Neural cell (in vitro differentiated cells): ENCODE results near the gene ATP1B2. TPM values are rescaled to one million over a fixed set of nuclear protein-coding genes. Genes with fewer than 3 reads are reported as not detected.

Source experiments
- H2AFZ ChIP-seq: fragments of 200-600, 300-800 bp; sonication (generic), shearing (Covaris generic); 2 replicates; pipeline ENCODE4 v1.6.0; 2014; ENCODE audit warnings: low read depth, mild to moderate bottlenecking, antibody characterized with exemption, low read length, moderate library complexity
- H3F3A ChIP-seq: fragments of 200-600 bp; shearing (Covaris generic); 2 replicates; pipeline ENCODE4 v1.6.1; 2016; ENCODE audit warnings: mild to moderate bottlenecking, moderate library complexity, mixed read lengths, antibody characterized with exemption, low read length; ENCODE audit not compliant: insufficient read depth, poor library complexity, severe bottlenecking
- H3K27ac ChIP-seq: fragments of 200-600, 300-800 bp; sonication (generic), shearing (Covaris generic); 2 replicates; pipeline ENCODE4 v1.5.1; 2014; ENCODE audit warnings: mild to moderate bottlenecking, low read length, moderate library complexity
- H3K27me3 ChIP-seq: fragments of 300-800, 200-600 bp; sonication (generic), shearing (Covaris generic); 2 replicates; pipeline ENCODE4 v1.6.0; 2014; ENCODE audit warnings: mild to moderate bottlenecking, low read depth, low read length, moderate library complexity; ENCODE audit not compliant: insufficient read depth
- H3K36me3 ChIP-seq: fragments of 300-800, 200-600 bp; sonication (generic), shearing (Covaris generic); 2 replicates; pipeline ENCODE4 v1.5.1; 2014; ENCODE audit warnings: mild to moderate bottlenecking, antibody characterized with exemption, low read length, moderate library complexity; ENCODE audit not compliant: insufficient read depth
- H3K4me2 ChIP-seq: fragments of 300-800, 200-600 bp; sonication (generic), shearing (Covaris generic); 2 replicates; pipeline ENCODE4 v1.6.0; 2014; ENCODE audit warnings: mild to moderate bottlenecking, low read length
- H3K4me3 ChIP-seq: fragments of 300-800, 200-600 bp; sonication (generic), shearing (Covaris generic); 2 replicates; pipeline ENCODE4 v1.5.1; 2014; ENCODE audit warnings: mild to moderate bottlenecking, low read length, moderate library complexity
- H3K79me2 ChIP-seq: fragments of 200-600 bp; shearing (Covaris generic); replicated peaks from 2 replicates; pipeline ENCODE4 v1.6.0; 2014; ENCODE audit warnings: mild to moderate bottlenecking, low read length, moderate library complexity; ENCODE audit not compliant: insufficient read depth
- H3K9ac ChIP-seq: fragments of 300-800, 200-600 bp; sonication (generic), shearing (Covaris generic); 2 replicates; pipeline ENCODE4 v1.6.1; 2016; ENCODE audit warnings: mild to moderate bottlenecking, low read length, mixed read lengths
- H3K9me2 ChIP-seq: fragments of 200-600 bp; shearing (Covaris generic); 2 replicates; pipeline ENCODE4 v1.6.1; 2016; ENCODE audit warnings: mild to moderate bottlenecking, low read length, mixed read lengths; ENCODE audit not compliant: insufficient read depth
- H3K9me3 ChIP-seq: fragments of 200-600, 300-800 bp; sonication (generic), shearing (Covaris generic); 2 replicates; pipeline ENCODE4 v1.6.1; 2016; ENCODE audit warnings: mild to moderate bottlenecking, mixed run types, low read length, moderate library complexity, mixed read lengths
- H4K20me1 ChIP-seq: fragments of 200-600 bp; shearing (Covaris generic); 2 replicates; pipeline ENCODE4 v1.6.1; 2016; ENCODE audit warnings: mild to moderate bottlenecking, mixed run types; ENCODE audit not compliant: insufficient read depth
- CTCF ChIP-seq: fragments of 450-650 bp; IDR thresholded peaks from 2 replicates; pipeline ENCODE4 v1.5.1; 2014; ENCODE audit warnings: antibody characterized with exemption, mild to moderate bottlenecking, moderate library complexity; ENCODE audit not compliant: poor library complexity, severe bottlenecking
- EP300 ChIP-seq: fragments of 450-650 bp; conservative IDR thresholded peaks from 2 replicates; pipeline ENCODE4 v1.6.1; 2014; ENCODE audit warnings: antibody characterized with exemption, mild to moderate bottlenecking, moderate library complexity; ENCODE audit not compliant: poor library complexity, severe bottlenecking
- EZH2 ChIP-seq: fragments of 200-600, 300-800 bp; shearing (Covaris generic), sonication (generic); IDR thresholded peaks from 2 replicates; pipeline ENCODE4 v1.6.1; 2014; ENCODE audit warnings: antibody characterized with exemption, low read length, borderline replicate concordance, mild to moderate bottlenecking; ENCODE audit not compliant: insufficient read depth, poor library complexity, severe bottlenecking
- MXI1 ChIP-seq: fragments of 450-650 bp; conservative IDR thresholded peaks from 2 replicates; pipeline ENCODE4 v1.6.1; 2014; ENCODE audit warnings: antibody characterized with exemption, mild to moderate bottlenecking; ENCODE audit not compliant: poor library complexity, severe bottlenecking
- POLR2AphosphoS5 ChIP-seq: IDR thresholded peaks from 2 replicates; pipeline ENCODE4 v1.6.1; 2012
- RAD21 ChIP-seq: fragments of 450-650 bp; conservative IDR thresholded peaks from 2 replicates; pipeline ENCODE4 v1.6.1; 2014; ENCODE audit warnings: antibody characterized with exemption, mild to moderate bottlenecking, moderate library complexity
- REST ChIP-seq: IDR thresholded peaks from 2 replicates; pipeline ENCODE4 v1.6.1; 2012; ENCODE audit warnings: borderline replicate concordance
- SMC3 ChIP-seq: fragments of 450-650 bp; conservative IDR thresholded peaks from 2 replicates; pipeline ENCODE4 v1.6.1; 2014; ENCODE audit warnings: antibody characterized with exemption, mild to moderate bottlenecking, moderate library complexity; ENCODE audit not compliant: poor library complexity
- TAF1 ChIP-seq: IDR thresholded peaks from 2 replicates; pipeline ENCODE4 v1.6.1; 2012; ENCODE audit warnings: low read depth
- polyA plus RNA-seq: library from polyadenylated mRNA; depleted of rRNA; stranded (reverse); fragments of >200 nt; gene quantifications from 2 replicates; pipeline ENCODE4 v1.2.3, GENCODE V29; 2014

The ATP1B2 gene
- polyA plus RNA-seq, 1 donor from 2014 or later, result 4.2 TPM

DNA sequence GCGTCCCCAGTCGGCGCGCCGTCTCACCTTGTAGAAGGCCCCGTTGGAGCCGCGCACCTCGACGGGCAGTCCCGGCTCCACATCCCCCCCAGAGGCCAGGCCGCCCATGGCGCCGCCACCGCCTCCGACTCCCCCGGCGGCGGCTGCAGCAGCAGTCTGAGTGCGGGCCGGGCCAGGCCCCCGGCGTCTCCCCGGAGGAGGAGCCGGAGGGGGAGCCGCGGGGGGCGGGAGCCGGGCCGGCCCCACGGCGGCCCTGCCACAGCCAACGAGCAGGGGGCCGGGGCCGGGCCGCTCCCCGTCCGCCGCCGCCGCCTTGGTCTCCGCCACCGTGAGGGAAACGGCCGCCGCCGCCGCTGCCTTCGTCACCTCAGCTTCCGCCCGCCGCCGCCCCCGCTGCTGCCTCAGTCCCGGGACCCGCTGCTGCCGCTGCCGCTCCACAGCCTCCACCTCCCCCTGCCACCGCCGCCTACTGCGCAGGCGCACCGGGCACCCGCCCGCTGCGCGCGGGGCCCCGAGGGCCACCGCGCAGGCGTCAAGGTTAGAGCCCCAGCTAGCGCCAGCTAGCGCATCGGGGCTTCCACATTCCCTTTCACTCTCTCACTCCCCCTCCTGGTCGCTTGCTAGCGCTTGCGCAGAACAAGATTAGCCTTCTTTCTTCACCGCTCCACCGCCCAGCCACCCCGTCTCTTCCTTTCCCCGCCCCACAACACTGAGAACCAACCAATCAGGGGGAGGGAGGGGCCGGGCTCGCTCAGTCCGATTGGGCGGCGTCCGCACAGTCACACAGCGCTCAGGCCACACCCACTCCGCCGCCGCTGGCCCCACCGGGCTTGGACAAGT, 36.1 kb upstream of the ATP1B2 start, which contains the start of gene FXR2:
TSS of gene FXR2 (minus strand) at position 473 of the 840 bp plus-strand sequence. CDS start at position 108, 365 bp downstream.
- peak within 1 kb of the TSS; percentile 96 for H3K4me3 ChIP-seq
- TF ChIP-seq REST (no peak), RAD21 (peak; percentile 56), MXI1 (peak; percentile 42), CTCF (peak; percentile 99), POLR2AphosphoS5 (peak; percentile 98), EZH2 (no peak), SMC3 (peak; percentile 57), TAF1 (no peak), EP300 (peak; percentile 69)
- H3K9me3 ChIP-seq, result no peaks in the 10 kb centered on the region
- peaks cover 44% of the 10 kb centered on the region for H3K79me2 ChIP-seq
- peak within 1 kb of the TSS; percentile 94 for H3K9ac ChIP-seq
- peak within 1 kb of the TSS; percentile 82 for H3K27ac ChIP-seq
- no peaks in the 10 kb centered on the region for H3K9me2 ChIP-seq
- H2AFZ ChIP-seq, result no peak within 1 kb of the TSS
- H3K4me2 ChIP-seq, result peak within 1 kb of the TSS; percentile 87
- H3K27me3 ChIP-seq, result no peaks in the 10 kb centered on the region
- no peaks in the 10 kb centered on the region for H3K36me3 ChIP-seq
- H4K20me1 ChIP-seq, result no peaks in the 10 kb centered on the region
- H3F3A ChIP-seq, result no peaks in the 10 kb centered on the region

DNA sequence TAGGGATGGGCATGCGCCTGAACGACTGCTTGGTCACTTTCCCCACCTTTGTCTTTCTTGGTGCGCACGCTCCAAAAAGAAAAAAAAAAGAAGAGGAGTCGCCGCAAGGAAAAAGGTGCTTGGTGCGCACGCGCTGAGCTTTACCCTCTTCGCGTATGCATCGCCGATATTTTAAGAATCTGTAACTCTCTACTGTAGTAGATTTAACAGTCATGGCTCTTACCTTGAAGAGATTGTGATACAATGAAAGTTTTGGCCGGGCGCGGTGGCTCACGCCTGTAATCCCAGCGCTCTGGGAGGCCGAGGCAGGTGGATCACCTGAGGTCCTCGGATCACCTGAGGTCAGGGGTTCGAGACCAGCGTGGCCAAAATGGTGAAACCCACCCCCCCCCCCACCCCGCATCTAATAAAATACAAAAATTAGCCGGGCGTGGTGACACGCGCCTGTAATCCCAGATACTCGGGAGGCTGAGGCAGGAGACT, 35.4 kb upstream of the ATP1B2 start:
- Histone ChIP-seq H3K9ac (peak overlapping the region; percentile 61), H3K27ac (peak overlapping the region; percentile 76), H4K20me1 (no peaks in the 10 kb centered on the region), H2AFZ (no peak overlapping the region), H3K4me2 (no peak overlapping the region), H3K9me2 (no peaks in the 10 kb centered on the region), H3F3A (no peaks in the 10 kb centered on the region), H3K4me3 (peak overlapping the region; percentile 64), H3K36me3 (no peaks in the 10 kb centered on the region), H3K9me3 (no peaks in the 10 kb centered on the region), H3K79me2 (peaks cover 40% of the 10 kb centered on the region), H3K27me3 (no peaks in the 10 kb centered on the region)
- TF ChIP-seq TAF1 (no peak), POLR2AphosphoS5 (no peak), REST (no peak), MXI1 (no peak), EZH2 (no peak)
